ENCODE measurements around the gene PLD5.

DNA sequence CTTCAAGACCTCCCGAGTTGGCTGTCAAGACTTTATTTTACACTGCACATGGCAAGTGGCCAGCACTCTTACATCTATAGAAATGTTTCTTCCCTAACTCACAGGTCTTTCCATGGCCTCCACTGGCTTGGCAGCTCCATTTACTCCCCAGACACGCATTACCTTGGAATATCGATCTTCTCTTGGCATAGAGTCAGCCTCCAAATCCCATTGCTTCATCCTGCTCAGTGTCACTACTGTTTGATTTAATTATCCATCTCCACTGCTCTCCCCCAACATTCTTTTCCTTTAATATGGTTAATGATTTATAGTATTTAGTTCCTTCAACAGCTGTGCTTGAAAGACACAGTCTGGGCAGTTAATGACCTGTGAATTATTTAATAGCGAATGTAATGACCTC lies 284.4 kb downstream of the PLD5 start:
- TF ChIP-seq POLR2A (IDR thresholded peaks at IDR 0.05; ENCODE audit: low read depth, low read length) (no peak), TAF1 (IDR thresholded peaks at IDR 0.05; ENCODE audit: low read depth, low read length) (no peak), SPI1 (IDR thresholded peaks at IDR 0.05; ENCODE audit: low read depth, low read length) (no peak), POLR2AphosphoS5 (IDR thresholded peaks at IDR 0.05; ENCODE audit: low read depth, low read length) (no peak), PAX5 (IDR thresholded peaks at IDR 0.05; ENCODE audit: insufficient read depth, low read length, severe bottlenecking) (no peak)

Data from GM12891 (cell line).